RKO (cell line): ENCODE measurements around the gene INVS.

Experiments used
- DNase-seq: peaks from one replicate; pipeline ENCODE4 v3.0.0-alpha.2; 2016; ENCODE audit warnings: low spot score

INVS gene

DNA sequence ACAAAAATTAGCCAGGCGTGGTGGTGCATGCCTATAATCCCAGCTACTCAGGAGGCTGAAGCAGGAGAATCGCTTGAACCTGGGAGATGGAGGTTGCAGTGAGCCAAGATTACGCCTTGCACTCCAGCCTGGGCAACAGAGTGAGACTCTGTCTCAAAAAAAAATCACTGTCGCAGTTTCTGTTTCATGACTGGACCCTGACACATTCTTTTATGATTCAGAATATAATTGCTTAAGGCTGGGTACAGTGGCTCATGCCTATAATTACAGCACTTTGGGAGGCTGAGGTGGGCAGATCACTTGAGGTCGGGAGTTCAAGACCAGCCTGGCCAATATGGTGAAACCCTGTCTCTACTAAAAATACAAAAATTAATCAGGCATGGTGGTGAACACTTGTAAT lies 239.7 kb downstream of the INVS start:
- DNase-seq = peak; percentile 80

- DNase-seq = no peak
These were observed 241.2 kb downstream of the INVS start for GRCh38 chr9:100340224-100340623.

GRCh38 chr9:100341889-100342288 lies 242.8 kb downstream of the INVS start:
- no peak for DNase-seq

DNA sequence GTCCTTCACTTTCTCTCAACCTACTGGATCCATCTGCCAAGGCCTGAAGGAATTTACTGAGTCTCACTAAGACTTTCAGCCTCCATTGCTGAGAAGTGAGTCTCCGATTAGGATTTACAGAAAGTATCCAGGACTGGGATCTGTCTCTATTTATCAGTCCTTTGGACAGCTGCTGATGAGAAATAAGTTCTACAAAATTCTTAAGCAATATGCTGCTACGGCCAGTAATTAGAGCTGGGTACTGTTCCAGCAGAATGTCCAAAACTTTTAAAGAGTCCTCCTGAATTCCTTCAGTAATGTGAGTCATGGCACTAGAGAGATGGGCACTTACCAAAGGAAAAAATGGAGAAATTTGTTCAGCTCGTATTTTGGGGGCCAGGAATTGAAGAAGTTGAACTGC lies 247.8 kb downstream of the INVS start:
- DNase-seq = no peak

DNA sequence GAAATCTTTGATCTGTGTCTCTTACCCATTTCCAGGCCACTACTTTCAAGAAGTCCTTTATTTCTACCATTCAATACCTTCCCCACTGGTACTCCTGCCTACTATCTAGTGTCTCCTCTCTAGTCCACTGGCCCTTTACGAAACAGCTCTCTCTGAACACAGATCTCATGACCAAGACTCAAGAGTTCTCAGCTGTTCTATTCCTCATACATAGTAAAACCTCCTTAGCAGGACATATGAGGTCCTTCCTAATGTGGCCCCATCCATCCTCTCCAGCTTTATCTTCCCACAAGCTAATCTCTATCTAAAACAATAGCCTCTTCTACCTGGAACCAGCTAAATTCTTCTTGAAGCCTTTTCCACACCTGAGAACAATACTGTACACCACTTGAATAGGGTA lies 251.1 kb downstream of the INVS start:
- DNase-seq = peak; percentile 50
